HepG2 (cell line): ENCODE data around the gene AMZ1. TPM values are rescaled to one million over a fixed set of nuclear protein-coding genes. Genes with fewer than 3 reads are reported as not detected.

Experiments used
- ASH2L ChIP-seq: fragments of 300-600, 200-600 bp; sonication (generic); IDR thresholded peaks from 2 replicates; pipeline ENCODE4 v1.7.0; 2017; ENCODE audit warnings: low read depth, mild to moderate bottlenecking, moderate library complexity, mixed read lengths, low read length; ENCODE audit not compliant: insufficient read length
- BORCS8-MEF2B ChIP-seq: sonication (generic); formaldehyde crosslinking; IDR thresholded peaks from 2 replicates; pipeline ENCODE4 v1.8.0; 2022; ENCODE audit warnings: mild to moderate bottlenecking, missing genetic modification reagents
- ELF1 ChIP-seq: sonication (generic); formaldehyde crosslinking; IDR thresholded peaks from 2 replicates; pipeline ENCODE4 v1.4.0; 2020; ENCODE audit warnings: missing genetic modification reagents
- ETV6 ChIP-seq: sonication (generic); formaldehyde crosslinking; conservative IDR thresholded peaks from 2 replicates; pipeline ENCODE4 v1.4.0; 2020; ENCODE audit warnings: missing genetic modification reagents
- FOXJ3 ChIP-seq: sonication (generic); formaldehyde crosslinking; IDR thresholded peaks from 2 replicates; pipeline ENCODE4 v1.4.0; 2020; ENCODE audit warnings: missing genetic modification reagents, mild to moderate bottlenecking, borderline replicate concordance
- HNRNPK ChIP-seq: fragments of 200-400 bp; formaldehyde crosslinking; IDR thresholded peaks from 2 replicates; pipeline ENCODE4 v1.6.1; 2018; ENCODE audit warnings: low read length, low read depth, moderate library complexity, mild to moderate bottlenecking; ENCODE audit not compliant: poor library complexity, severe bottlenecking
- IRX3 ChIP-seq: sonication (generic); formaldehyde crosslinking; IDR thresholded peaks from 2 replicates; pipeline ENCODE4 v1.8.1; 2023; ENCODE audit warnings: mild to moderate bottlenecking, low read depth, missing genetic modification reagents, borderline replicate concordance
- KDM5B ChIP-seq: sonication (generic); formaldehyde crosslinking; IDR thresholded peaks from 2 replicates; pipeline ENCODE4 v1.4.0; 2020; ENCODE audit warnings: missing genetic modification reagents, mild to moderate bottlenecking, borderline replicate concordance
- MEIS2 ChIP-seq: sonication (generic); formaldehyde crosslinking; IDR thresholded peaks from 2 replicates; pipeline ENCODE4 v1.9.0; 2021; ENCODE audit warnings: mild to moderate bottlenecking, missing genetic modification reagents
- NFKB2 ChIP-seq: sonication (generic); formaldehyde crosslinking; IDR thresholded peaks from 2 replicates; pipeline ENCODE4 v1.4.0; 2020; ENCODE audit warnings: missing genetic modification reagents, borderline replicate concordance
- PHF5A ChIP-seq: IDR thresholded peaks from one replicate; pipeline ENCODE4 v1.6.1; 2018; ENCODE audit warnings: low read depth, missing genetic modification reagents; ENCODE audit not compliant: unreplicated experiment
- SALL2 ChIP-seq: sonication (generic); formaldehyde crosslinking; IDR thresholded peaks from 2 replicates; pipeline ENCODE4 v1.8.1; 2023; ENCODE audit warnings: mild to moderate bottlenecking, missing genetic modification reagents, inconsistent platforms
- ZC3H4 ChIP-seq: sonication (generic); formaldehyde crosslinking; IDR thresholded peaks from 2 replicates; pipeline ENCODE4 v1.4.0; 2020; ENCODE audit warnings: missing genetic modification reagents, borderline replicate concordance
- ZNF296 ChIP-seq: sonication (generic); formaldehyde crosslinking; conservative IDR thresholded peaks from 2 replicates; pipeline ENCODE4 v1.5.0; 2020; ENCODE audit warnings: mild to moderate bottlenecking, missing genetic modification reagents
- ZNF547 ChIP-seq: sonication (generic); formaldehyde crosslinking; IDR thresholded peaks from 2 replicates; pipeline ENCODE4 v1.5.1; 2020; ENCODE audit warnings: mild to moderate bottlenecking, missing genetic modification reagents
- polyA plus RNA-seq, 8 experiments: library from polyadenylated mRNA; depleted of rRNA in 3 of 8; stranded (reverse) in 7 of 8; unstranded in 1 of 8; fragments of >200 nt; fragmentation: Illumina TruSeq in 4 of 8; extraction: Trizol in 4 of 8; gene quantifications; 2 replicates each; pipeline versions ENCODE4 v1.2.1 to v1.2.3, GENCODE V29; 2011 to 2016; ENCODE audit warnings: low read depth in 4 of 8, missing spikeins in 1 of 8, mixed read lengths in 1 of 8; ENCODE audit not compliant: insufficient read depth in 1 of 8
- total RNA-seq, 5 experiments: library from RNA; depleted of rRNA; stranded (reverse); fragments of >200 nt; fragmentation: Illumina TruSeq; extraction: Trizol; gene quantifications; 2 replicates each; pipeline ENCODE4 v1.2.3, GENCODE V29; 2016; ENCODE audit warnings: low read depth in 1 of 5
- TF ChIP-seq, protein P1 (sequence below): sonication (generic); formaldehyde crosslinking; IDR thresholded peaks from 2 replicates; pipeline ENCODE4 v1.4.0; 2020; ENCODE audit warnings: missing genetic modification reagents
- TF ChIP-seq, protein P2 (sequence below): sonication (generic); formaldehyde crosslinking; IDR thresholded peaks from 2 replicates; pipeline ENCODE4 v1.5.0; 2020; ENCODE audit warnings: mild to moderate bottlenecking, missing genetic modification reagents
- TF ChIP-seq, protein P3 (sequence below): sonication (generic); formaldehyde crosslinking; IDR thresholded peaks from 2 replicates; pipeline ENCODE4 v1.4.0; 2020; ENCODE audit warnings: missing genetic modification reagents
- TF ChIP-seq, protein P4 (sequence below): sonication (generic); formaldehyde crosslinking; IDR thresholded peaks from 2 replicates; pipeline ENCODE4 v1.4.0; 2020; ENCODE audit warnings: mild to moderate bottlenecking, missing genetic modification reagents
- TF ChIP-seq, protein P5 (sequence below): sonication (generic); formaldehyde crosslinking; IDR thresholded peaks from 2 replicates; pipeline ENCODE4 v1.4.0; 2020; ENCODE audit warnings: mild to moderate bottlenecking, missing genetic modification reagents

AMZ1 gene
- total and polyA plus RNA-seq, 2 of the 13 experiments (the other 11 are each of a cell fraction or from before 2014, with no cell fraction given) = 0.03 TPM; not detected in 1

DNA sequence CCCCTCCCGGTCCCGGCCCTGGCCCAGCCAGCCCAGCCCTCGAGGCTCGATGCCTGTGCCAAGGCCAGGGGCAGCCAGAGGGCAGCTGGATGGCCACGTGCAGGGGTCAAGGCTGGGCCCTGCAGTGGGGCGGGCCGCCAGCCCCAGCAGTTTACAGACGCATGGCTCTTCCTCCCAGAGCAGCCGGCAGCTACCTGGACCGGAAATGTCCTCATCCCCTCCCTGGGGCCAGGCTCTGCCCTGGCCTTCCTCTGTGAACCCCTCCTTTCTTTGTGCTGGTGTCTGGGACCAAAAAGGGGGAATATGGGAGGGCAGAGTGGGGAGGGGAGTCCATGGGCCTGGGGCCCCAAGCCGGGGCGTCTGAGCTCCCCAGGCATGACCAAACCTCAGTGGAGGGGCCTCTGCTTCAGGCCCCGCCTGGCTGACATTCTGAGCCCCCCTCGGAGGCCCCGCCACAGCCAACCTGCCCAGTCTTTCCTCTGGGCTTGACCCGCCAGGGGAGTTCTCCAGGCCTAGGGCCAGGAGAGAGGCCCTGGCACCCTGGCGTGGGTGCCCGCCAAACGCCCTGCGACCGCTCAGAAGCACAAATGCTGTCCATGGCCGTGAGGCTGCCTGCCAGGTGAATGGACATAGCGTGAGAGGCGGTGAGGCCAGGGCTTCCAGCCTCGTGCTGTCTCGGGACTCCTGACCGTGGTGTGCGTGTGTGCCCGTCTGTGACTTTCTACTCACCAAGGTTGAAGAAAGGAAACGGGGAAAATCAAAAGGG lies 24.7 kb upstream of the AMZ1 start (continued):
- TF ChIP-seq, protein P1, sequence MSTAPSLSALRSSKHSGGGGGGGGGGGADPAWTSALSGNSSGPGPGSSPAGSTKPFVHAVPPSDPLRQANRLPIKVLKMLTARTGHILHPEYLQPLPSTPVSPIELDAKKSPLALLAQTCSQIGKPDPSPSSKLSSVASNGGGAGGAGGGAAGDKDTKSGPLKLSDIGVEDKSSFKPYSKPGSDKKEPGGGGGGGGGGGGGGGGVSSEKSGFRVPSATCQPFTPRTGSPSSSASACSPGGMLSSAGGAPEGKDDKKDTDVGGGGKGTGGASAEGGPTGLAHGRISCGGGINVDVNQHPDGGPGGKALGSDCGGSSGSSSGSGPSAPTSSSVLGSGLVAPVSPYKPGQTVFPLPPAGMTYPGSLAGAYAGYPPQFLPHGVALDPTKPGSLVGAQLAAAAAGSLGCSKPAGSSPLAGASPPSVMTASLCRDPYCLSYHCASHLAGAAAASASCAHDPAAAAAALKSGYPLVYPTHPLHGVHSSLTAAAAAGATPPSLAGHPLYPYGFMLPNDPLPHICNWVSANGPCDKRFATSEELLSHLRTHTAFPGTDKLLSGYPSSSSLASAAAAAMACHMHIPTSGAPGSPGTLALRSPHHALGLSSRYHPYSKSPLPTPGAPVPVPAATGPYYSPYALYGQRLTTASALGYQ = peak; percentile 85
- TF ChIP-seq HNRNPK (peak; percentile 74), ELF1 (peak; percentile 74), ZNF547 (CRISPR knock-in tag) (peak; percentile 96), ETV6 (peak; percentile 29; the same call in 1 of the 2 replicates), NFKB2 (CRISPR knock-in tag) (peak; percentile 97; the same call in 1 of the 2 replicates), IRX3 (0 out of 2 replicates have a peak, but pooled peaks have one; percentile 52), PHF5A (peak; percentile 79), KDM5B (CRISPR knock-in tag) (peak; percentile 84; the same call in 1 of the 2 replicates), ZC3H4 (no peak), ASH2L (no peak), SALL2 (CRISPR knock-in tag) (peak; percentile 39; the same call in 1 of the 2 replicates), ZNF296 (peak; percentile 97), MEIS2 (CRISPR knock-in tag) (peak; percentile 89), FOXJ3 (CRISPR knock-in tag) (peak; percentile 71; the same call in 1 of the 2 replicates), BORCS8-MEF2B (CRISPR knock-in tag) (peak; percentile 70)
- TF ChIP-seq, protein P2, sequence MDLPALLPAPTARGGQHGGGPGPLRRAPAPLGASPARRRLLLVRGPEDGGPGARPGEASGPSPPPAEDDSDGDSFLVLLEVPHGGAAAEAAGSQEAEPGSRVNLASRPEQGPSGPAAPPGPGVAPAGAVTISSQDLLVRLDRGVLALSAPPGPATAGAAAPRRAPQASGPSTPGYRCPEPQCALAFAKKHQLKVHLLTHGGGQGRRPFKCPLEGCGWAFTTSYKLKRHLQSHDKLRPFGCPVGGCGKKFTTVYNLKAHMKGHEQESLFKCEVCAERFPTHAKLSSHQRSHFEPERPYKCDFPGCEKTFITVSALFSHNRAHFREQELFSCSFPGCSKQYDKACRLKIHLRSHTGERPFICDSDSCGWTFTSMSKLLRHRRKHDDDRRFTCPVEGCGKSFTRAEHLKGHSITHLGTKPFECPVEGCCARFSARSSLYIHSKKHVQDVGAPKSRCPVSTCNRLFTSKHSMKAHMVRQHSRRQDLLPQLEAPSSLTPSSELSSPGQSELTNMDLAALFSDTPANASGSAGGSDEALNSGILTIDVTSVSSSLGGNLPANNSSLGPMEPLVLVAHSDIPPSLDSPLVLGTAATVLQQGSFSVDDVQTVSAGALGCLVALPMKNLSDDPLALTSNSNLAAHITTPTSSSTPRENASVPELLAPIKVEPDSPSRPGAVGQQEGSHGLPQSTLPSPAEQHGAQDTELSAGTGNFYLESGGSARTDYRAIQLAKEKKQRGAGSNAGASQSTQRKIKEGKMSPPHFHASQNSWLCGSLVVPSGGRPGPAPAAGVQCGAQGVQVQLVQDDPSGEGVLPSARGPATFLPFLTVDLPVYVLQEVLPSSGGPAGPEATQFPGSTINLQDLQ (CRISPR knock-in tag) = peak; percentile 55; the same call in 1 of the 2 replicates
- TF ChIP-seq, protein P3, sequence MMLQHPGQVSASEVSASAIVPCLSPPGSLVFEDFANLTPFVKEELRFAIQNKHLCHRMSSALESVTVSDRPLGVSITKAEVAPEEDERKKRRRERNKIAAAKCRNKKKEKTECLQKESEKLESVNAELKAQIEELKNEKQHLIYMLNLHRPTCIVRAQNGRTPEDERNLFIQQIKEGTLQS (CRISPR knock-in tag) = peak; percentile 51; the same call in 1 of the 2 replicates
- TF ChIP-seq, protein P4, sequence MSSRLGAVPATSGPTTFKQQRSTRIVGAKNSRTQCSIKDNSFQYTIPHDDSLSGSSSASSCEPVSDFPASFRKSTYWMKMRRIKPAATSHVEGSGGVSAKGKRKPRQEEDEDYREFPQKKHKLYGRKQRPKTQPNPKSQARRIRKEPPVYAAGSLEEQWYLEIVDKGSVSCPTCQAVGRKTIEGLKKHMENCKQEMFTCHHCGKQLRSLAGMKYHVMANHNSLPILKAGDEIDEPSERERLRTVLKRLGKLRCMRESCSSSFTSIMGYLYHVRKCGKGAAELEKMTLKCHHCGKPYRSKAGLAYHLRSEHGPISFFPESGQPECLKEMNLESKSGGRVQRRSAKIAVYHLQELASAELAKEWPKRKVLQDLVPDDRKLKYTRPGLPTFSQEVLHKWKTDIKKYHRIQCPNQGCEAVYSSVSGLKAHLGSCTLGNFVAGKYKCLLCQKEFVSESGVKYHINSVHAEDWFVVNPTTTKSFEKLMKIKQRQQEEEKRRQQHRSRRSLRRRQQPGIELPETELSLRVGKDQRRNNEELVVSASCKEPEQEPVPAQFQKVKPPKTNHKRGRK (CRISPR knock-in tag) = 0 out of 2 replicates have a peak, but pooled peaks have one; percentile 34
- TF ChIP-seq, protein P5, sequence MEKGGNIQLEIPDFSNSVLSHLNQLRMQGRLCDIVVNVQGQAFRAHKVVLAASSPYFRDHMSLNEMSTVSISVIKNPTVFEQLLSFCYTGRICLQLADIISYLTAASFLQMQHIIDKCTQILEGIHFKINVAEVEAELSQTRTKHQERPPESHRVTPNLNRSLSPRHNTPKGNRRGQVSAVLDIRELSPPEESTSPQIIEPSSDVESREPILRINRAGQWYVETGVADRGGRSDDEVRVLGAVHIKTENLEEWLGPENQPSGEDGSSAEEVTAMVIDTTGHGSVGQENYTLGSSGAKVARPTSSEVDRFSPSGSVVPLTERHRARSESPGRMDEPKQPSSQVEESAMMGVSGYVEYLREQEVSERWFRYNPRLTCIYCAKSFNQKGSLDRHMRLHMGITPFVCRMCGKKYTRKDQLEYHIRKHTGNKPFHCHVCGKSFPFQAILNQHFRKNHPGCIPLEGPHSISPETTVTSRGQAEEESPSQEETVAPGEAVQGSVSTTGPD (CRISPR knock-in tag) = no peak
